Ishikawa (cell line): ENCODE data around the gene C16orf92.

ENCODE experiments used
- CEBPB ChIP-seq: IDR thresholded peaks from 2 replicates; pipeline ENCODE4 v1.6.1; 2012
- CREB1 ChIP-seq: IDR thresholded peaks from 2 replicates; pipeline ENCODE4 v1.6.1; 2012; ENCODE audit warnings: low read depth
- EGR1 ChIP-seq: IDR thresholded peaks from 2 replicates; pipeline ENCODE4 v1.6.1; 2012
- EP300 ChIP-seq: IDR thresholded peaks from 2 replicates; pipeline ENCODE4 v1.6.1; 2012; ENCODE audit warnings: borderline replicate concordance
- FOXM1 ChIP-seq: IDR thresholded peaks from 2 replicates; pipeline ENCODE4 v1.6.1; 2012; ENCODE audit warnings: low read depth, borderline replicate concordance
- MAX ChIP-seq: IDR thresholded peaks from 2 replicates; pipeline ENCODE4 v1.6.1; 2012
- NFIC ChIP-seq: IDR thresholded peaks from 2 replicates; pipeline ENCODE4 v1.6.1; 2012
- TAF1 ChIP-seq: IDR thresholded peaks from 2 replicates; pipeline ENCODE4 v1.6.1; 2012; ENCODE audit warnings: low read depth, mild to moderate bottlenecking
- TCF12 ChIP-seq: IDR thresholded peaks from 2 replicates; pipeline ENCODE4 v1.6.1; 2012; ENCODE audit warnings: low read depth
- YY1 ChIP-seq: IDR thresholded peaks from 2 replicates; pipeline ENCODE4 v1.6.1; 2012; ENCODE audit warnings: low read depth
- ZBTB7A ChIP-seq: IDR thresholded peaks from 2 replicates; pipeline ENCODE4 v1.6.1; 2012; ENCODE audit warnings: low read depth
- TF ChIP-seq, protein P1 (sequence below): IDR thresholded peaks from 2 replicates; pipeline ENCODE4 v1.6.1; 2012; ENCODE audit warnings: low read depth, mild to moderate bottlenecking

DNA sequence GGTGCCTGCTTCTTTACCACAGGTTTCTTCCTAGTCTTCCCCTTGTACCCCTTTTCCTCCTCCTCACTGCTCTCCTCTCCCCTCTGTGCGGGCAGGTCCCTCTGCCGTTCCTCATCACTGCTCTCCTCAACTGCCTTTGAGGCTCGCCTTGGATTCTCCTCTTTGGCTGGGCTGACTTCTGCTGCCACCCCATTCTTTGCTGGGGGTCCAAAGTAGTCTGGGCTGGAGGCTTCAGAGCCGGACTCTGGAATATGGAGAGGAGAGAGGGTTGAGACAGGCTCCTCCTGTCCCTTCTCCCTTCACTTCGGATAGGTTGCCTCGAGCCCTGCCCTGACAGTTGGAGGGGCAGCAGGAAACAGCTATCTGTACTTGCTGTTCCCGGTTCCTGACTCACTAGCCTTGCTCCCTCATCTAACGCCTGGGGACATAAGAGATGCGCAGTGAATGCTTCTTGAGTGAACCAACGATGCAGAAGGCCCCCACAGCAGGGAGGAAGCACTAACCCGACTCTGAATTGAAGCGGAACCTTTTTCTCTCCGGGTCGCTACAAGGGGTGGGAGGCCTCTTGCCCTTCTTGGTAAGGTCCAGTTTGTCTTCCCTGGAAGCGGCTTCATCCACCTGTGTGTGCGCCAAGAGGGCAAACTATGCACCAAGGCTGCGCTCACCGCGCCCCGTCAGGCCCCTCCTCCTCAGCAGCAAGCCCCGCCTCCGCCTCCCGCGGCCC is 28.2 kb upstream of the C16orf92 start:
- TF ChIP-seq MAX = no peak
- TF ChIP-seq FOXM1 = no peak
- no peak for TF ChIP-seq CEBPB
- no peak for TF ChIP-seq EP300
- TF ChIP-seq YY1 = no peak
- TF ChIP-seq TCF12 = no peak
- no peak for TF ChIP-seq ZBTB7A
- no peak for TF ChIP-seq NFIC
- TF ChIP-seq, protein P1, sequence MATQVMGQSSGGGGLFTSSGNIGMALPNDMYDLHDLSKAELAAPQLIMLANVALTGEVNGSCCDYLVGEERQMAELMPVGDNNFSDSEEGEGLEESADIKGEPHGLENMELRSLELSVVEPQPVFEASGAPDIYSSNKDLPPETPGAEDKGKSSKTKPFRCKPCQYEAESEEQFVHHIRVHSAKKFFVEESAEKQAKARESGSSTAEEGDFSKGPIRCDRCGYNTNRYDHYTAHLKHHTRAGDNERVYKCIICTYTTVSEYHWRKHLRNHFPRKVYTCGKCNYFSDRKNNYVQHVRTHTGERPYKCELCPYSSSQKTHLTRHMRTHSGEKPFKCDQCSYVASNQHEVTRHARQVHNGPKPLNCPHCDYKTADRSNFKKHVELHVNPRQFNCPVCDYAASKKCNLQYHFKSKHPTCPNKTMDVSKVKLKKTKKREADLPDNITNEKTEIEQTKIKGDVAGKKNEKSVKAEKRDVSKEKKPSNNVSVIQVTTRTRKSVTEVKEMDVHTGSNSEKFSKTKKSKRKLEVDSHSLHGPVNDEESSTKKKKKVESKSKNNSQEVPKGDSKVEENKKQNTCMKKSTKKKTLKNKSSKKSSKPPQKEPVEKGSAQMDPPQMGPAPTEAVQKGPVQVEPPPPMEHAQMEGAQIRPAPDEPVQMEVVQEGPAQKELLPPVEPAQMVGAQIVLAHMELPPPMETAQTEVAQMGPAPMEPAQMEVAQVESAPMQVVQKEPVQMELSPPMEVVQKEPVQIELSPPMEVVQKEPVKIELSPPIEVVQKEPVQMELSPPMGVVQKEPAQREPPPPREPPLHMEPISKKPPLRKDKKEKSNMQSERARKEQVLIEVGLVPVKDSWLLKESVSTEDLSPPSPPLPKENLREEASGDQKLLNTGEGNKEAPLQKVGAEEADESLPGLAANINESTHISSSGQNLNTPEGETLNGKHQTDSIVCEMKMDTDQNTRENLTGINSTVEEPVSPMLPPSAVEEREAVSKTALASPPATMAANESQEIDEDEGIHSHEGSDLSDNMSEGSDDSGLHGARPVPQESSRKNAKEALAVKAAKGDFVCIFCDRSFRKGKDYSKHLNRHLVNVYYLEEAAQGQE = no peak
- no peak for TF ChIP-seq TAF1
- TF ChIP-seq EGR1 = no peak
- TF ChIP-seq CREB1 = no peak
